OCI-LY1 (cell line): ENCODE data around the gene ACADL.
"Not testable (repeated sequence)": the region's sequence is repeated elsewhere in the genome, so short reads cannot be mapped to it uniquely, and the experiment has no call there.

Source experiments
- H2AFZ ChIP-seq: fragments of 200-600 bp; sonication (generic), shearing (Covaris generic); 2 replicates; pipeline ENCODE4 v1.6.0; 2014; ENCODE audit warnings: antibody characterized with exemption, mild to moderate bottlenecking, low read length
- H3F3A ChIP-seq: fragments of 200-600 bp; sonication (generic), shearing (Covaris generic); 2 replicates; pipeline ENCODE4 v1.6.0; 2014; ENCODE audit warnings: mild to moderate bottlenecking, antibody characterized with exemption, low read length, moderate library complexity; ENCODE audit not compliant: insufficient read depth
- H3K27ac ChIP-seq: fragments of 200-600 bp; sonication (generic); 2 replicates; pipeline ENCODE4 v1.5.1; 2014; ENCODE audit warnings: low read length, mixed run types, mild to moderate bottlenecking, low read depth; ENCODE audit not compliant: poor library complexity, severe bottlenecking
- H3K27me3 ChIP-seq: fragments of 200-600 bp; sonication (generic); 2 replicates; pipeline ENCODE4 v1.6.0; 2014; ENCODE audit warnings: antibody characterized with exemption, mild to moderate bottlenecking, low read length, moderate library complexity; ENCODE audit not compliant: insufficient read depth
- H3K36me3 ChIP-seq: fragments of 200-600 bp; sonication (generic); 2 replicates; pipeline ENCODE4 v1.6.1; 2014; ENCODE audit warnings: mild to moderate bottlenecking, antibody characterized with exemption, low read length, moderate library complexity, mixed read lengths; ENCODE audit not compliant: insufficient read depth
- H3K4me1 ChIP-seq: fragments of 200-600 bp; sonication (generic); 2 replicates; pipeline ENCODE4 v1.5.1; 2014; ENCODE audit warnings: mild to moderate bottlenecking, low read length, moderate library complexity; ENCODE audit not compliant: insufficient read depth, severe bottlenecking
- H3K4me2 ChIP-seq: fragments of 200-600 bp; sonication (generic), shearing (Covaris generic); 2 replicates; pipeline ENCODE4 v1.6.1; 2014; ENCODE audit warnings: low read length
- H3K4me3 ChIP-seq: fragments of 200-600 bp; sonication (generic); 2 replicates; pipeline ENCODE4 v1.5.1; 2014; ENCODE audit warnings: low read length, low read depth, mild to moderate bottlenecking, mixed read lengths; ENCODE audit not compliant: poor library complexity, severe bottlenecking
- H3K79me2 ChIP-seq: fragments of 200-600 bp; shearing (Covaris generic); 2 replicates; pipeline ENCODE4 v1.6.1; 2016; ENCODE audit warnings: mixed run types, low read length, mixed read lengths; ENCODE audit not compliant: insufficient read depth
- H3K9ac ChIP-seq: fragments of 200-600 bp; sonication (generic), shearing (Covaris generic); 2 replicates; pipeline ENCODE4 v1.6.1; 2014; ENCODE audit warnings: mild to moderate bottlenecking, low read length, mixed read lengths
- H3K9me2 ChIP-seq: fragments of 200-600 bp; sonication (generic), shearing (Covaris generic); 2 replicates; pipeline ENCODE4 v1.6.1; 2014; ENCODE audit warnings: low read depth, mild to moderate bottlenecking, low read length, mixed read lengths
- H3K9me3 ChIP-seq: fragments of 200-600 bp; shearing (Covaris generic); 2 replicates; pipeline ENCODE4 v1.6.1; 2014; ENCODE audit warnings: low read length, mixed read lengths
- H4K20me1 ChIP-seq: fragments of 200-600 bp; sonication (generic), shearing (Covaris generic); 2 replicates; pipeline ENCODE4 v1.6.0; 2016; ENCODE audit warnings: mild to moderate bottlenecking, low read length; ENCODE audit not compliant: insufficient read depth
- CTCF ChIP-seq: fragments of 200-600 bp; sonication (generic), shearing (Covaris generic); IDR thresholded peaks from 2 replicates; pipeline ENCODE4 v1.5.1; 2017; ENCODE audit warnings: mild to moderate bottlenecking, antibody characterized with exemption, low read length, moderate library complexity, mixed read lengths
- EZH2 ChIP-seq: fragments of 200-600 bp; sonication (generic), shearing (Covaris generic); IDR thresholded peaks from 2 replicates; pipeline ENCODE4 v1.8.0; 2017; ENCODE audit warnings: borderline replicate concordance, mixed run types, mild to moderate bottlenecking, antibody characterized with exemption, low read length, moderate library complexity, mixed read lengths

ACADL gene

GRCh38 chr2:210188190-210188589 lies 37.1 kb downstream of the ACADL start:
- no peak overlapping the region for H3K4me2 ChIP-seq
- no peaks in the 10 kb centered on the region for H3F3A ChIP-seq
- H2AFZ ChIP-seq = no peak overlapping the region
- TF ChIP-seq EZH2 = no peak
- TF ChIP-seq CTCF = no peak
- 0 out of 2 replicates have a peak, but pooled peaks cover 4% of the 10 kb centered on the region for H3K9me3 ChIP-seq
- no peak overlapping the region for H3K4me3 ChIP-seq
- no peaks in the 10 kb centered on the region for H3K9me2 ChIP-seq
- no peaks in the 10 kb centered on the region for H4K20me1 ChIP-seq
- no peaks in the 10 kb centered on the region for H3K27me3 ChIP-seq
- peaks cover 7% of the 10 kb centered on the region for H3K4me1 ChIP-seq
- H3K79me2 ChIP-seq = no peaks in the 10 kb centered on the region
- no peak overlapping the region for H3K27ac ChIP-seq
- no peak overlapping the region for H3K9ac ChIP-seq
- no peaks in the 10 kb centered on the region for H3K36me3 ChIP-seq

GRCh38 chr2:210183936-210184335 lies 41.3 kb downstream of the ACADL start:
- not testable (repeated sequence) for H4K20me1 ChIP-seq, H3K9me3 ChIP-seq, H3F3A ChIP-seq, H3K9me2 ChIP-seq, H3K9ac ChIP-seq, H3K4me2 ChIP-seq, H3K27me3 ChIP-seq, H3K79me2 ChIP-seq, H3K36me3 ChIP-seq, H3K4me3 ChIP-seq, H2AFZ ChIP-seq, H3K27ac ChIP-seq
- peaks cover 26% of the 10 kb centered on the region for H3K4me1 ChIP-seq

GRCh38 chr2:210181606-210182088 lies 43.6 kb downstream of the ACADL start:
- H3K4me2 ChIP-seq = peak overlapping the region; percentile 52; the same call in 1 of the 2 replicates
- not testable (repeated sequence) for H3K9me3 ChIP-seq, H3F3A ChIP-seq, H3K36me3 ChIP-seq, H4K20me1 ChIP-seq, H3K9ac ChIP-seq, H3K27me3 ChIP-seq, H2AFZ ChIP-seq, H3K79me2 ChIP-seq, H3K9me2 ChIP-seq
- peaks cover 26% of the 10 kb centered on the region for H3K4me1 ChIP-seq
- H3K4me3 ChIP-seq = peak overlapping the region; percentile 13
- H3K27ac ChIP-seq = peak overlapping the region; percentile 84

GRCh38 chr2:210181033-210181605 lies 44.1 kb downstream of the ACADL start:
- H4K20me1 ChIP-seq, H3K36me3 ChIP-seq, H2AFZ ChIP-seq, H3K9me2 ChIP-seq, H3K9ac ChIP-seq, H3F3A ChIP-seq, H3K79me2 ChIP-seq, H3K9me3 ChIP-seq, H3K27me3 ChIP-seq: not testable (repeated sequence)
- H3K27ac ChIP-seq = peak overlapping the region; percentile 84
- peak overlapping the region; percentile 52; the same call in 1 of the 2 replicates for H3K4me2 ChIP-seq
- peaks cover 26% of the 10 kb centered on the region for H3K4me1 ChIP-seq
- peak overlapping the region; percentile 13 for H3K4me3 ChIP-seq
